GM19023 (cell line): ENCODE data around the gene TMEM178B.

ENCODE experiments used
- ATAC-seq: cut with Tn5 transposase; IDR thresholded peaks from one replicate; pipeline ENCODE4 v1.9.1; 2021; ENCODE audit warnings: mild to moderate bottlenecking, moderate library complexity; ENCODE audit not compliant: unreplicated experiment

TMEM178B gene

GRCh38 chr7:141511316-141511675 is 437.4 kb downstream of the TMEM178B start:
- no peak for ATAC-seq

DNA sequence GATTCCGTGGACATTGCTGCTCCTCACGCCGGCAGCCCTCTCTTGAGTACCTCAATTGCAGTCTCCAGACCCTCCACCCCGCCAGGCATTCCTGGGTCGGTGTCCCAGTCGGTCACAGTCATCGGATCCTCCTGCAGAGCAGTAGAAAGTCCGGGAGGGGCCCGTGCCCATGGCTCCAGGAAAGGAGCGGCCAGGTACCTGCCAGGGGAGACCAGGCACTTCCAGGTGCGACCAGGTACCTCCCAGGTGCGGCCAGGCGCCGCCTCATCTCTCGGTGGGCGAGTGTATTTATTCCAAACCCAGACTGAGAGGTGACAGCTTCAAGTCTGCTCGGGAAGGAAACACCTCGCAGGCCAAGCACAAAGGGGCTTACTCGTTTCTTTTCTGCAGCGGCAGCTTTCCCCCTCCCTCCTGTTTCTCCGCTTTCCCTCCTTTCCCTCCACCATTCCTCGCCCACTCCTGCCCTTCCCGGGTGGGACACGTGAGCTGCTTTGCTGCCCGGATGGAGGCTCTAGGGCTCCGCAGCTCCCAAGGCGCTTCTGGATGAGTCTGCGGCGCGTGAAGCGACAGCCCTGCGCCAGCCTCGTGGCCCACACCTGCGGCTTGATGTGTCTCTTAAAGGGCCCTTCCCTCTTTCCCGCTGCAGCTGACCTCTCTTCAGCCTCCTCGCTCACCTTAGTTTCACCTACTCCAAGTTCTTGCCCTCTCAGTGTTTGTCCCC is 438.0 kb downstream of the TMEM178B start:
- no peak for ATAC-seq

GRCh38 chr7:141512597-141512996 is 438.7 kb downstream of the TMEM178B start:
- no peak for ATAC-seq

DNA sequence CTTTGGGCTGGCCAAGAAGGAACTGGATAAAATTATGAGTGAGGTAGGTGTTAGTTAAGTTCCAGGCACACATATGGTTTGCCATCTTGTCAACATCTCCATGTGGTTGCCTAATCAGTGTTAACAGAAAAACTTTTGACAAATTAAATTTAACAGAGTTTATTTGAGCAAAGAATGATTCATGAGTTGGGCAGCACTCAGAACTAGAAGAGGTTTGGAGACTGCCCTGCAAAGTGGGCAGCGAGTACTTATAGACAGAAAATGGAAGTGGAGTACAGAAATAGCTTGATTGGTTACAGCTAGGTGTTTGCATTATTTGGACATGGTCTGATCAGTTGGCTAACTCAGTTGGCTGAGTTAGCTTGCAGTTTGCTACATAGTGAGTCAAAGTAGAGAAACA is 439.9 kb downstream of the TMEM178B start:
- no peak for ATAC-seq

DNA sequence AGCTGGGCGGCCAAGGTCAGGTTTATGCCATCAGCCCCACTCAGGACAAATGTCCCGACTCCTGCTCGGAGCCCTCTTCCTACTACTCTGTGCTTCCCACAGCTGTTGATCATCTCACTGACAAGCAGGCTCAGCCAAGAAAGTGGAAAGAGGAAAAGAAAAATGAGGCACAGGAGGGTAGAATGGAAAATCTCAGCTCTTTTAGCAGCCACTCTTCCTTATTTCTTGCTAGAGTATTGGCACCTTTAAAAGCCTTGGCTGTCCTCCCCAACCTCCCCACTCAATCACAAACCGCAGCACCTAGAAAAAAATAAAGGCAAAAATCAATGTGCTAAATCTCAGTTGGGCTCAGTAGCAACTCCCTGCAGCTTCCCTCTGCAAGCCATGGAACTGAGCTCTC is 442.1 kb downstream of the TMEM178B start:
- no peak for ATAC-seq

DNA sequence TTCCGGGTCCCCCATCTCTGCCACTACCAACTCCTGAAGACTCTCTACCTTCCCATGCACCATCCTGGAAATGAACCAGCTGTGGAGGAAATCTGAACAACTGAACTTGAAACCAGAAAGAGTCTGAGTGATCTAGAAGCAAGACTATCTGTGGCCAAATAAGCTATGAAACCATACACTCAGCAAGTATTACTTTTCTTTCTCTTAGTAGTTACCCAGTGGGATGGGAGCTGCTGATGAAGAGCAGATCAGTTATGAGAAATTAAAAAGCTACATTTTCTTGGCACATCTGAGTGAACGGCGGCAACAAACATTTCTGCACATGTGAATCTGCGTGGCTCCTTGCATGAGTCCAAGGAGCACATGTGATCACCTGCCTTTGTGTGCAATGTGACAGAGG is 445.8 kb downstream of the TMEM178B start:
- no peak for ATAC-seq

- ATAC-seq, result no peak
Observed at GRCh38 chr7:141522657-141523342, 448.9 kb downstream of the TMEM178B start.

- no peak for ATAC-seq
Observed at GRCh38 chr7:141525973-141526514, 452.2 kb downstream of the TMEM178B start.

- no peak for ATAC-seq
Observed at GRCh38 chr7:141527076-141527475, 453.2 kb downstream of the TMEM178B start.

DNA sequence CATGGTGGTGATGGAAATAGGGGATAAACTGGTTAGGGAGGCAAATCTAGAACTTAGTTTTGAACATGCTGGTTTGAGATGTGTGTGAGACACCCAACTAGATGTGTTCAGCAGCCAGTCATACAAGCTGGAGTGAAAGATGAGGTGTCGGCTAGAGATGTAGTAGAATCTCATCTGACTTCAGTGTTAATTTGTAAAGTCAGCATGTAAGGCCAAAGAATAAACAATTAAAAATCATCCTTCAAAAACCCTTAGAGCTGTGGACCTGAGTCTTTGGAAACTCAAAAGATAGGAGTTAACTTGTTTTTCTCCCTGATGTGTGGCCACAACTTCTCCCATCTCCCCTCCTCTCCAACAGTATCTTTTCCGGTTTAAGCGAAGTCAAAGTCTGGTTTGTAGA is 454.5 kb downstream of the TMEM178B start:
- no peak for ATAC-seq
